Stimulated activated CD8-positive, alpha-beta memory T cell treated with anti-CD3 and anti-CD28 coated beads, Interleukin-15, amount 100 ng/mL, for 4 hours (primary cell): Measurements from ENCODE around the gene FLCN.

Experiments used
- DNase-seq, 2 donors: peaks; one replicate each; pipeline ENCODE4 v3.0.0-alpha.2; 2020; ENCODE audit warnings: low read depth in 2 of 2

Gene FLCN

GRCh38 chr17:17236295-17237025 is 508 bp downstream of the FLCN start:
- no peak for DNase-seq

- DNase-seq = no peak
These were observed 1.5 kb downstream of the FLCN start for GRCh38 chr17:17235212-17236174.

GRCh38 chr17:17232303-17232621 is 4.7 kb downstream of the FLCN start:
- DNase-seq = no peak

GRCh38 chr17:17231621-17232302 is 5.2 kb downstream of the FLCN start:
- no peak for DNase-seq

- no peak for DNase-seq
These were observed 7.3 kb downstream of the FLCN start for GRCh38 chr17:17229416-17230384.

- no peak for DNase-seq
These were observed 8.3 kb downstream of the FLCN start for GRCh38 chr17:17228521-17229279.

GRCh38 chr17:17227608-17228520 is 9.1 kb downstream of the FLCN start:
- DNase-seq = no peak

- DNase-seq = no peak
These were observed 10.3 kb downstream of the FLCN start for GRCh38 chr17:17226451-17227265.

- no peak for DNase-seq
These were observed 11.1 kb downstream of the FLCN start for GRCh38 chr17:17225901-17226300.

- DNase-seq = no peak
These were observed 12.8 kb downstream of the FLCN start for GRCh38 chr17:17224137-17224536.

- DNase-seq = no peak
These were observed 13.2 kb downstream of the FLCN start for GRCh38 chr17:17223736-17224135.

GRCh38 chr17:17221329-17221728 is 15.6 kb downstream of the FLCN start:
- no peak for DNase-seq

GRCh38 chr17:17220529-17220928 is 16.4 kb downstream of the FLCN start:
- DNase-seq = no peak

- no peak for DNase-seq
These were observed 19.0 kb downstream of the FLCN start for GRCh38 chr17:17217995-17218394.

- no peak for DNase-seq
These were observed 20.2 kb downstream of the FLCN start for GRCh38 chr17:17216776-17217175.

- no peak for DNase-seq
These were observed 20.7 kb downstream of the FLCN start for GRCh38 chr17:17216236-17216635.

GRCh38 chr17:17215575-17215974 is 21.4 kb downstream of the FLCN start:
- no peak for DNase-seq

- no peak for DNase-seq
These were observed 22.1 kb downstream of the FLCN start for GRCh38 chr17:17214646-17215436.
